Parathyroid adenoma (tissue), 2 donors: ENCODE results near the gene GRAMD1B.

Experiments
- H2AFZ ChIP-seq: fragments of 300-600 bp; sonication (generic); one replicate; pipeline ENCODE4 v1.7.0; 2017; ENCODE audit warnings: antibody characterized with exemption, mild to moderate bottlenecking
- H3K27ac ChIP-seq: fragments of 300-600 bp; sonication (generic); one replicate; pipeline ENCODE4 v1.7.0; 2017
- H3K27me3 ChIP-seq: fragments of 300-600 bp; sonication (generic); one replicate; pipeline ENCODE4 v1.7.0; 2017; ENCODE audit warnings: low read length; ENCODE audit not compliant: control insufficient read depth, insufficient read depth
- H3K36me3 ChIP-seq: fragments of 300-600 bp; sonication (generic); one replicate; pipeline ENCODE4 v1.7.0; 2017; ENCODE audit warnings: low read length; ENCODE audit not compliant: control insufficient read depth, insufficient read depth
- H3K4me1 ChIP-seq: fragments of 300-600 bp; sonication (generic); one replicate; pipeline ENCODE4 v1.7.0; 2017; ENCODE audit warnings: control low read depth
- H3K4me2 ChIP-seq: fragments of 300-600 bp; sonication (generic); one replicate; pipeline ENCODE4 v1.7.0; 2017; ENCODE audit warnings: low read length
- H3K4me3 ChIP-seq: fragments of 300-600 bp; sonication (generic); one replicate; pipeline ENCODE4 v1.7.0; 2017; ENCODE audit warnings: low read depth, low read length
- H3K79me2 ChIP-seq: fragments of 300-600 bp; sonication (generic); one replicate; pipeline ENCODE4 v1.7.0; 2017; ENCODE audit warnings: control low read depth
- H3K9ac ChIP-seq: fragments of 300-600 bp; sonication (generic); one replicate; pipeline ENCODE4 v1.7.0; 2017; ENCODE audit warnings: mild to moderate bottlenecking
- H3K9me3 ChIP-seq: fragments of 300-600 bp; sonication (generic); one replicate; pipeline ENCODE4 v1.7.0; 2017; ENCODE audit warnings: low read length; ENCODE audit not compliant: control insufficient read depth
- CTCF ChIP-seq: fragments of 300-600 bp; sonication (generic); IDR thresholded peaks from one replicate; pipeline ENCODE4 v1.7.0; 2017; ENCODE audit warnings: antibody characterized with exemption, mild to moderate bottlenecking
- donor health status: primary hyperparathyroidism.

Gene GRAMD1B

GRCh38 chr11:123559523-123559955 lies 129.5 kb downstream of the GRAMD1B start:
- H3K27ac ChIP-seq = no peak overlapping the region
- peaks cover 6% of the 10 kb centered on the region for H3K4me1 ChIP-seq
- no peaks in the 10 kb centered on the region for H3K27me3 ChIP-seq

GRCh38 chr11:123560006-123560405 lies 129.9 kb downstream of the GRAMD1B start:
- Histone ChIP-seq H2AFZ (peak overlapping the region; percentile 69), H3K4me1 (peaks cover 6% of the 10 kb centered on the region), H3K9ac (no peak overlapping the region), H3K79me2 (no peaks in the 10 kb centered on the region), H3K9me3 (no peaks in the 10 kb centered on the region), H3K4me3 (no peak overlapping the region), H3K4me2 (no peak overlapping the region), H3K36me3 (no peaks in the 10 kb centered on the region), H3K27ac (no peak overlapping the region), H3K27me3 (no peaks in the 10 kb centered on the region)
- TF ChIP-seq CTCF = no peak

More at GRCh38 chr11:123559523-123559955, 129.5 kb downstream of the GRAMD1B start:
- Histone ChIP-seq H3K4me3 (no peak overlapping the region), H3K36me3 (no peaks in the 10 kb centered on the region), H3K79me2 (no peaks in the 10 kb centered on the region), H2AFZ (peak overlapping the region; percentile 69), H3K4me2 (no peak overlapping the region), H3K9me3 (no peaks in the 10 kb centered on the region), H3K9ac (no peak overlapping the region)
- no peak for TF ChIP-seq CTCF

- Histone ChIP-seq H3K27ac (peak overlapping the region; percentile 12), H3K4me3 (no peak overlapping the region)
- TF ChIP-seq CTCF = peak; percentile 1
Observed at GRCh38 chr11:123561431-123561800, 131.3 kb downstream of the GRAMD1B start.

GRCh38 chr11:123562158-123562557 lies 132.1 kb downstream of the GRAMD1B start:
- Histone ChIP-seq H3K9me3 (no peaks in the 10 kb centered on the region), H3K4me1 (peaks cover 6% of the 10 kb centered on the region), H3K79me2 (no peaks in the 10 kb centered on the region), H3K4me2 (no peak overlapping the region), H3K4me3 (no peak overlapping the region), H3K27ac (no peak overlapping the region), H3K27me3 (no peaks in the 10 kb centered on the region), H3K9ac (no peak overlapping the region), H2AFZ (peak overlapping the region; percentile 20), H3K36me3 (no peaks in the 10 kb centered on the region)
- TF ChIP-seq CTCF = no peak

More at GRCh38 chr11:123561431-123561800, 131.3 kb downstream of the GRAMD1B start:
- Histone ChIP-seq H2AFZ (peak overlapping the region; percentile 51), H3K9ac (no peak overlapping the region), H3K79me2 (no peaks in the 10 kb centered on the region), H3K27me3 (no peaks in the 10 kb centered on the region), H3K36me3 (no peaks in the 10 kb centered on the region), H3K4me1 (peaks cover 6% of the 10 kb centered on the region), H3K9me3 (no peaks in the 10 kb centered on the region), H3K4me2 (no peak overlapping the region)

- TF ChIP-seq CTCF = no peak
Observed at GRCh38 chr11:123562829-123563228, 132.8 kb downstream of the GRAMD1B start.

More at GRCh38 chr11:123562829-123563228, 132.8 kb downstream of the GRAMD1B start:
- H3K4me1 ChIP-seq = peaks cover 6% of the 10 kb centered on the region
- H3K27ac ChIP-seq = no peak overlapping the region
- no peaks in the 10 kb centered on the region for H3K27me3 ChIP-seq
- no peaks in the 10 kb centered on the region for H3K79me2 ChIP-seq
- H3K4me3 ChIP-seq = no peak overlapping the region
- no peak overlapping the region for H3K9ac ChIP-seq
- H3K4me2 ChIP-seq = no peak overlapping the region
- H3K9me3 ChIP-seq = no peaks in the 10 kb centered on the region
- H3K36me3 ChIP-seq = no peaks in the 10 kb centered on the region
- H2AFZ ChIP-seq = peak overlapping the region; percentile 33
